Head of caudate nucleus (tissue), 42 donors: ENCODE results near the gene FAM53B.
"Not testable (repeated sequence)": the region's sequence is repeated elsewhere in the genome, so short reads cannot be mapped to it uniquely, and the experiment has no call there.

ENCODE experiments used
- DNase-seq, 42 donors: peaks; one replicate each; pipeline versions ENCODE4 v3.0.0 to v3.0.0-alpha.2; 2020 to 2021; ENCODE audit warnings: mixed read lengths in 7 of 42
- intact Hi-C: fragments of 100-400 bp; cut with DNase I; formaldehyde crosslinking; loops from one replicate; pipeline ENCODE4 v1.15.0; 2022

FAM53B gene

DNA sequence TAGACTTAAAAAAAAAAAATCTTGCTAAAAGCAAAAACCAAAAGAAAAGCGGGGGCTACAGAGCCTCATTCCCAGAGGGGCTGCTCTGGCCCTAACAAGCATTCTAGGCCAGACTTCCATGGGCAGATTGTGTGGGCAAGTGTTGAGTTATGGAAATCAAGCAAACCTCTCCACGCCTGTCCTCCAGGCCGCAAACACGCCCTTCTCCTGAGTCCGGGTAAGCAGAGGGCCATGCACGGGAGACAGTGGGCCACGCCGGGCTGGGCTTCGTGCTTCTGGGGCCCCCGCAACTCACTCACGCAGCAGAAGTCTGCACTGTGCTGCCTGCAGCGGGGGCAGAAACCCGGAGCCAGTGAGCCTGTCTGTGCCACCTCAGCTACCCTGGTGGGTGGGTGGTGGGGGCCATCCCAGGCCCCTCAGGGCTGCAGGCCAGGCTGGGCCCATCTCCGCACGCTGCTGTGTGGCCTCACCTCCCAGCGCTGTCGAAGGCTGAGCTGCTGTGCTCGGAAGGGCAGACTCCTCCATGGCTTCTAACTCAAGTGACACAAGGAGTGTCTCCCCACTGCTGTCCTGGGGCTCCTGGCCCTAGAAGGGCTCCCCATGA, 125.6 kb downstream of the FAM53B start:
- intact Hi-C loops, result no loop called here
- no peak for DNase-seq

GRCh38 chr10:124616836-124617130, 127.4 kb downstream of the FAM53B start:
- DNase-seq, result no peak
- intact Hi-C loops, result no loop called here

GRCh38 chr10:124616040-124616835, 127.9 kb downstream of the FAM53B start:
- intact Hi-C loops, result no loop called here
- DNase-seq, result peak in 1 of 42 donors; percentile 44

DNA sequence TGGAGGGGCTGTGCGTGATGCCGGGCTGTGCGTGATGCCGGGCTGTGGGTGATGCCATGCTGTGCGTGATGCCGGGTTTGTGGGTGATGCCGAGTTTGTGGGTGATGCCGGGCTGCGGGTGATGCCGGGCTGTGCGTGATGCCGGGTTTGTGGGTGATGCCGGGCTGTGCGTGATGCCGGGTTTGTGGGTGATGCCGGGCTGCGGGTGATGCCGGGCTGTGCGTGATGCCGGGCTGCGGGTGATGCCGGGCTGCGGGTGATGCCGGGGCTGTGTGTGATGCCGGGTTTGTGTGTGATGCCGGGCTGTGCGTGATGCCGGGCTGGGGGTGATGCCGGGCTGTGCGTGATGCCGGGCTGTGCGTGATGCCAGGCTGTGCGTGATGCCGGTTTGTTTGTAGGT, 128.9 kb downstream of the FAM53B start:
- peak in 1 of 42 donors; percentile 13 for DNase-seq
- intact Hi-C loops, result no loop called here

- intact Hi-C loops, result no loop called here
Observed at GRCh38 chr10:124614003-124614659, 130.0 kb downstream of the FAM53B start.

GRCh38 chr10:124612611-124613498, 131.3 kb downstream of the FAM53B start:
- peak in 5 of 42 donors; percentile 32 to 67 (median 56) for DNase-seq
- intact Hi-C loops, result no loop called here

More at GRCh38 chr10:124614003-124614659, 130.0 kb downstream of the FAM53B start:
- no peak for DNase-seq

GRCh38 chr10:124611738-124612137, 132.4 kb downstream of the FAM53B start:
- DNase-seq, result peak in 2 of 42 donors; percentile 13 to 35
- intact Hi-C loops, result no loop called here

DNA sequence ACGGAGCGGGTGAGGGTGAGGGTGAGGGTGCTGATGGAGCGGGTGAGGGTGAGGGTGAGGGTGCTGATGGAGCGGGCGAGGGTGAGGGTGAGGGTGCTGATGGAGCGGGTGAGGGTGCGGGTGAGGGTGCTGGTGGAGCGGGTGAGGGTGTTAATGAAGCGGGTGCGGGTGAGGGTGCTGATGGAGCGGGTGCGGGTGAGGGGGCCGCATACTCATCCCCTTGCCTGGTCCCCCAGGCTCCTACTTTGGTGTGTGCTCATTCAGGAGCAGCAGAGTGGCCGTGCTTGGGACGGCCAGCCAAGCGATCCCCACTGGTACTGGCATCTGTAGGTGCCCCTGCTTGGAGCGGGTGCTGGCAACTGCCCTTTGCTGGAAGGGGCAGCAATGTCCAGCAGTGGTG, 133.3 kb downstream of the FAM53B start:
- DNase-seq, intact Hi-C loops: not testable (repeated sequence)

- DNase-seq, result peak in 3 of 42 donors; percentile 16 to 51 (median 38)
- intact Hi-C loops, result not testable (repeated sequence)
Observed at GRCh38 chr10:124610186-124610585, 134.0 kb downstream of the FAM53B start.

- intact Hi-C loops, result no loop called here
- DNase-seq, result peak in 8 of 42 donors; percentile 37 to 81 (median 62)
Observed at GRCh38 chr10:124609698-124610097, 134.5 kb downstream of the FAM53B start.

GRCh38 chr10:124608093-124608721, 136.0 kb downstream of the FAM53B start:
- DNase-seq, result no peak

GRCh38 chr10:124607693-124608092, 136.5 kb downstream of the FAM53B start:
- no peak for DNase-seq
- intact Hi-C loops, result no loop called here

More at GRCh38 chr10:124608093-124608721, 136.0 kb downstream of the FAM53B start:
- intact Hi-C loops, result no loop called here

- intact Hi-C loops, result no loop called here
- DNase-seq, result peak in 1 of 42 donors; percentile 6
Observed at GRCh38 chr10:124606822-124607221, 137.4 kb downstream of the FAM53B start.

DNA sequence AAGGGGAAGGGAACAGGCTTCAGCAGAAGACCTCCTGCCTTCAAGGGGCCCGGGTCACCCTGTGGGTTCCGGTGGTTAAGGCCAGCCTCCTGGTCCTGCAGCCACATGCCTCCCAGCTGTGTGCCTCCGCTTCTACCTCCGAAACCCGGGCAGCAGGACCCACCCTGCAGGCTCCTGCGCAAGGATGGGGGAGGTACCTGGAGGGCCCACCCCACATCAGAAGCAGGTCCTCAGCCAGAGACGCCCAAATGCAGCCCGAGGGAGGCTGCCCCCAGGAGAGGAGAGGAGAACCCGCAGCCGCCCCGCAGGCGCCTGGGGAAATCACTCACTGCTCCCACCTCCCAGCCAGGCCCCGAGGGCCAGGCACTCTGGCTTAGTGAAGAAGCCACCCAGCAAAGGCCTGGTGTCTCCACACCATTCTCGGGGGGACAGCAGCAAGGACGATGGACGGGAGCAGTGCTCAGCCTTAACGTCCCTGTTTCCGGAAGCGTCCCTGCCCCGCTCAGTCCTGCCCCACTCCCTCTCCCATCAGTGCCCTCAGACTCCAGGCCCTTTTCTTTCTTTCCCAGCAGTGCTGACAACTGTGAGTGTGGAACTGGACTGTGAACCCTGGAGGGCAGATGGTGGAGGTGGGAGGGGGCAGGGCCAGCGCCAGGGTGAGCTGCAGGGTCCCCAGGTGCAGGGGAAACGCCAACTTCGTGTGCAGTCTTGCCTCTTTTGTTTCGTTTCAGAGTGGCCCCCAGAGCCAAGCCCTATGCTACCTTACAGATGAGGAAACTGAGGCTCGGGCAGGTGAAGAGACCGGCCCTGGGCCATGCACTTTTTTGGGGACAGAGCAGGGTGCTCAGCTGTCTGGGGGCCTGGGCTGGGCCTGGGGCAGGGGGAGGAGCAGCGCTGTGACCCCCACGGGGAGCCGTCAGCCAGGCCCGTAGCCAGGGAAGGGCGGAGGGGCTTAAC, 138.0 kb downstream of the FAM53B start:
- intact Hi-C loops, result no loop called here
- peak in 4 of 42 donors; percentile 2 to 56 (median 38) for DNase-seq

- intact Hi-C loops, result no loop called here
- peak in 5 of 42 donors; percentile 5 to 67 (median 43) for DNase-seq
Observed at GRCh38 chr10:124605481-124605855, 138.7 kb downstream of the FAM53B start.

DNA sequence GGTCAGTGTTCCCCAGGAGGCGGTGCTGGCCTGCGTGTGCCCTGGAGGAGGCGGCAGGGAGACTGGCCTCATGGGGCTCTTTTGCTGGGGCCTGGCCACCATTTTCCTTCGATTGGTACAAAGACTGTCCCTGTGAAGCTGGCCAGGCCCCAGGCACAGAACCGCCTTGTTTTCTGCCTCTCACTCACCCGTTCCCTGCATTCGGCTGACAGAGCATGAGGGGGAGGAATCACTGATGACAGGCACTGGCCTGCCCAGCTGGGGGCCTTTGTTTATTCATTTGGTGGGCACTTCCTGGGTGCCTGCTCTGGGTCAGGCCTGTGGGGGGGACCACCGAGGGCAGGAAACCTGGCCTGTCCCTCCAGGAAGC, 139.2 kb downstream of the FAM53B start:
- DNase-seq, result peak; percentile 70 to 95 (median 88)
- intact Hi-C loops, result no loop called here

DNA sequence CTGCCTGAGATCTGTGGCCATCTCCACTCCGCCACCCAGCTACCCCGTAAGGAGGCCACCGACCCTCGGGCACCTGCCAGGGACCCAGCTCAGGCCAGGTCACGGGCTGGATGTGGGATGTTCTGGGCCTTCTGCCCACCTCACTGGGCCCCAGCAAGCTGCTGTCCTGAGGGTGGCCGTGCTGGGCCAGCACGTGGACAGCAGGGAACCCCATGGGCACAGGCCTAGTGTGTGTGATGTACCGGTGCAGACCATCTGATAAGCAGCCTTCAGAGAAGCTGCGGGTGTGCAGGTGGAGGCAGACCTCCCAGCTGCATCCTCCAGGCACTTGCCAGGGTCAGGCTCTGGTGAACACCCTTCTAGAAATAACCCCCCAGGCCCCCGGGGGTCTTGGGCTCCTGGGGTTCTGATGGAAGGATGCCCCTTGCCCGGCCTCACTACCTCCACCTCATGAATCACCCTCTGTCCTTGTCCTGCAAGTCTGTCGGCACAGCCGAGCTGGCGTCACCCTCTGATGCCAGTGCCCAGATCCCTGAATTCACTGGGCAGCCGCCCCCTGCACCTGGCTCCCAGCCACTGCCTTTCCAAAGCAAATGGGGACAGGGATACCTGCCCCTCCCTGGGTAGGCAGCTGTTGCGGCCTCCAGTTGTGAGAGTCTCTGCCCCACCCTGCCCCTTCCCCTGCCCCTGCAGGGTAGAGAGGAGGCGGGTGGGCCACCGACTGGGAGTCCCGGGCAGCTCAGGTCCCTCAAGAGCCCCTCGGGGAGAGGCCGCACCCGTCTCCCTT, 139.8 kb downstream of the FAM53B start:
- intact Hi-C loops, result no loop called here
- peak in 30 of 42 donors; percentile 7 to 84 (median 62) for DNase-seq
